ENCODE measurements around the gene ORC2. TPM values are rescaled to one million over a fixed set of nuclear protein-coding genes. Genes with fewer than 3 reads are reported as not detected.
A peak's percentile ranks its signal among the peaks of the same experiment; 100 is the strongest.
"Not testable (repeated sequence)": the region's sequence is repeated elsewhere in the genome, so short reads cannot be mapped to it uniquely, and the experiment has no call there.

Gene ORC2
- 24.9 TPM for total RNA-seq
- long read RNA-seq, full-length matches to known transcripts: 4 of 12 reads
- long read RNA-seq, partial matches to known transcripts: 2 of 12 reads
- long read RNA-seq, other reads (novel, unspliced or antisense): 6 of 12 reads

DNA sequence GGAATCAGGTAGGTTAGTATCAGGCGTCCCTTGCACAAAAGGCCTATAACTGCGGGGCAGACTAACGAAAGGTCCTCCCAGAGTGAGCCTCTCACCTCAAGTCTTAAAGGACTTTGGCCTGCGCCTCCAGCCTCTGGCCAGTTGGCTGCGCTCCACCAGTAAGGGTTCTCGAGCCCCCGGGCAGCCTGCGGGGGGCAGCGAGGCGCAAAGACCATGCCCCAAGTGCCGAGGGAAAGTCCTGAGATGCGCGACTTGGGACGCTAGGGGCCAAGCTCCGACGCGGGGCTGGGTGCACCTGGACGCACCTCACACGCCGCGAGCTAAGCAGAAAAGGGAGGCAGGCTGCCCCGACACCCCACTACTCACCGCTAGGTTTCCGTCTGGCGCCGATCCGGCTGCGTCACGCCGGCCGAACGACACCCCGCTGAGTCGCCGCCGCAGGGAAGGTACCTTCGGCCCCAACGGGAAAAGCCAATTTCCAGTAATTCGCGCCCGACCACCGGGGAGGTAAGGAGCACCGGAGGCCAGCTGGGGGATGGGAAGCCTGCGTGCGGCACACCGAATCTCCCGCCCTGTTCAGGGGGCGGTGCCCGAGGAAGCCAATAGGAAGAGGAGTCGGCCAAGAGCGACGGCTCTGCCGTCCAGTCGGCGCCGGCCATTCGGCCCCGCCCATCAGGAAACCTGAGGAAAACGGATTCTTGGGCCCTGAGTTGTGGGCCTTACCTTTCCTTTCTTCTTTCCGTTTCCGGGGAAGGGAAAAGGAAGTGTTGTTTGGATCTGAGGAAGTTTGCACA is at the start of gene ORC2:
Gene ORC2, minus strand, starts transcription at position 537 of the 794 bp plus-strand sequence. CDS start 5,537 bp downstream, outside the sequence.
- intact Hi-C loops (cut with DNase I): loop anchor here (2.0 to 5.0 kb wide), 3 partner anchors 107 to 214 kb away; partner anchors contain the start of gene HYCC2
- peak; percentile 97 for DNase-seq (ENCODE audit: low spot score)

DNA sequence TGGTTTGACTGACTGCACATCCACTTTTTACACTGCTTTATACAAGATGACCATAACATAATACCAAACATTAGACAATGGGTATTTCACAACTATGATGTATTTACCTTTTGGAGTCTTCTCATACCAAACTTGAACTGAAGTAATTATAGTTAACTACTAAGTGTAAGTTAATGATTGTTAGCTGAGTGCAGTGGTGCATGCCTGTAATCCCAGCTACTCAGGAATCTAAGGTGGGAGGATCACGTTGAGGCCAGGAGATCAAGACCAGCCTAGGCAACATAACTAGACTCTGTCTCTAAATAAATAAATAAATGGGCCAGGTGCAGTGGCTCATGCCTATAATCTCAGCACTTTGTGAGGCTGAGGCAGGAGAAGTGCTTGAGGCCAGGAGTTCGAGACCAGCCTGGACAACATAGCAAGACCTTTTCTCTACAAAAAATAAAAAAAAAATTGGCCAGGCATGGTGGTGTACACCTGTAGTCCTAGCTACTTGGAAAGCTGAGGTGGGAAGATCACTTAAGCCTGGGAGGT is 44.9 kb upstream of the ORC2 start:
- DNase-seq (ENCODE audit: low spot score): no peak
- intact Hi-C loops (cut with DNase I): no loop called here

DNA sequence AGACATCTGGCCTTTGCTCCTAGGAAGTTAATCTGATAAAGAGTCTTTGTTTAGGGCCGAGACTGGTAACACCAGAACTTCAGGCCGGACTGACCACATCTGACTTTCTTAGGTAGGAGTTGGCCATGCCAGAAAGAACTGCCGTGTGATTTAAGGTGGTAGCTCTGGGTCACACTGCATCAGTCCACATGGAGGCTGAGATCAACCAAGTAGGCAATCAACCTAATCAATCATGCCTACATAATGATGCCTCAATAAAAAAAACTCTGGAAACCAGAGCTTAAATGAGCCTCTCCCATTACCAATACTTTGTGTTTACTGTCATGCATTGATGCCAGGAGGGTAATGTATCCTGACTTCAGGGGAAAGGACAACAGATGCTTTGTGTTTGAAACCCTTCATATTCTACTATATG is 44.1 kb upstream of the ORC2 start:
- intact Hi-C loops (cut with DNase I): no loop called here

DNA sequence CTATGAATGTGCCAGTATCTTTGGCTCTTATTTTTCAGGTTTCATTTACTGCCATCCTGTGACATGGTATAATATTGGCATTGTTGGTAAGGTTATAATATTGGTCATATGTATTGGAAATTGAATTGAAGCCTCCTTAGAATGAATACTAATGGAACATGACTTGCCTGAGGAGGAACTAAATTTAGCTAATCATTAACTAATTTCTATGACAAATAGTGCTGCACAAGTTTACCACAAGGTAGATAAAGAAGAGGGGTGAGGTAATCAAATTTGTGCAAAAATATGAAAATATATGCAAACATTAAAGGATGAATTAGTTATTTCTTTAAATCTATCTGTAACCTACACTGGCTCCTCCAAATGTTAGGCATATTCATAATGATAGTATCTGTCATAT is 43.2 kb upstream of the ORC2 start:
- intact Hi-C loops (cut with DNase I): no loop called here
- no peak for DNase-seq (ENCODE audit: low spot score)

More for the DNA sequence above, 44.1 kb upstream of the ORC2 start:
- no peak for DNase-seq (ENCODE audit: low spot score)

DNA sequence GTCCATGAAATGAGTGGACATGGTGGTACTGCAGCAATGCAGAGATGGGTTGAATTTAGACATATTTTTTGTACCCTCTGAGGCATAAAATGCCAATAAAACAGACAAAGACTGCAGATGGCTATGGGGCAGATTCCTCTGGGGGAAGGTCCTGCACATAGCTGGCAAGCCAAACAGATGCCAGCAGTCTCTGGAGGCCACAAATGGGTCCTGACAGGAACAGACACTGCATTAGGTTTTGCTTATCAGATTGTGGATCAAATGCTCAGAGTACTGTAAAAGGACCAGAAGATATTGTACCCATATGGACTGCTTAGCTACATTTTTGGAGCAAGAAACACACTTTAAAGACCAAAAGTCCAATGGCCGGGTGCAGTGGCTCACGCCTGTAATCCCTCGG is 40.9 kb upstream of the ORC2 start:
- intact Hi-C loops (cut with DNase I): no loop called here

DNA sequence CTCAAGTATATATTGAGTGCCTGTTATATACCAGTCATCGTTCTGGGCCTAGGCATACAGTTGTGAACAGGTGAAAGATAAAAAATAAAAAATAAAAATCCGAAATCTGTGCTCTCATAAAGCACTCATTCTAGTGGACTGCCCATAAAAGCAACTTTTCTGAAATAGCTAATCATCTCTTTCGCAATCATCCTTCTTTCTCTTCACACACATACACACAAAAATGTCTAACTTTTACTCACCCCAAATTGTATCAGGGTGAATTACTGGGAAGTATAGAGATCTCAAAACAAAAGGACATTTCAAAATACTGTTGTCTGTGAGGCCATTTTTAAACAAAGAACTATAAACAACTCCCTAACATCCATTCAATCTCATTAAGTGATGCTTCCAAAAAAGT is 29.6 kb upstream of the ORC2 start:
- no peak for DNase-seq (ENCODE audit: low spot score)
- intact Hi-C loops (cut with DNase I): no loop called here

More for the DNA sequence above, 40.9 kb upstream of the ORC2 start:
- DNase-seq (ENCODE audit: low spot score): no peak

DNA sequence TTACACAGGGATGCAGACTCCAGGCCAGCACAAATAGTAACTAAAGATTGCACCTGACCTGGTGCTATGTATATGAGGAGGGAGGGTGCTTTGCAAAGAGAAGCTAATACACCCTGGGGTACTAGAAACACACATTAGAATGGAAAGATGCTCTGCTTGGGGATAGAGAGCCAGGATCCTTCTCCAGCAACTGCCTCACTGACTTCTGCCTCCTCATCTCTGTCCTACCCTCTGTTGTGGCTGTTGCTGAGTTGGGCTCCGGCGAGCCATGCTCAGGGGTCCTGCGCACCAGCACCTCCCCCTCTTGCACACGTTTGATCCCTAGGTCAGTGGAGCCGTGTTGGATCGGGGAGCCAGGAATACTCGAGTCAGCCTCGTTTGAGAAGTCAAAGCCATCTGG is 23.7 kb upstream of the ORC2 start:
- intact Hi-C loops (cut with DNase I): no loop called here
- DNase-seq (ENCODE audit: low spot score): no peak

DNA sequence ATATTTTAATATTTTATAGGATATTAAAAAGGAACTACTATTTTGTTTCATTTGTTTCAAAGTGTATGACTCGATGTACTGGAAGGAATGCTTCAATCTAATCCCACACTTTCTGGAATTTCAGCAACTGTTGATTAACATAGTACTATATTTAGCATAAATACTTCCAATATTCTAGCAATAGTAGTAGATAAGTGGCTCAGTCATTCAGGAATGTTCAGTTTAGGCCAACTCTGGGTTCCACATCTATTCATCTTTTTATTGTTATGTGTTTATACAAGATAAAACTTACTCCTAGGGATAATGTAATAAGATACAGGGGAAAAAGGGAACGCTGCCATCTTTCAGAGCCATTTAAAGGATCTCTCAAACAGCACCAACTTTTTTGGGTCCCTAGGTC is 22.3 kb upstream of the ORC2 start:
- no peak for DNase-seq (ENCODE audit: low spot score)
- intact Hi-C loops (cut with DNase I): no loop called here

DNA sequence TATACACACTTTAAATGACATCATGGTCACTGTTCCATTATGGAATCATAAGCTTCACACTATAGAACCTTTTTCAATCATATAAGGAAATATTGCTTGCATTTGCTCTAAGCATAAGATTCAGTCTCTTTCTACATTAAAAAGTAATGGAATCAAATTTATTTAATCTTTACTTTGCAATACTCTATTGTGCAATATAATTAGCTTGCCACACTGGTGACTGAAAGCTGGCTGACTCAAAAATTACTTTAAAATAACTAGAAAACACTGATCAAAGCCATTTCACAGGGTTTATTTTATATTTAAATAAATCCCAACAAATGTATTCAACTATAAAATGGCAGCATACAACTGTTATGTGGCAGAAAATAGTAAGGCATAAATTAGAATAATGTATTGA is 13.2 kb upstream of the ORC2 start:
- DNase-seq (ENCODE audit: low spot score): no peak
- intact Hi-C loops (cut with DNase I): no loop called here

DNA sequence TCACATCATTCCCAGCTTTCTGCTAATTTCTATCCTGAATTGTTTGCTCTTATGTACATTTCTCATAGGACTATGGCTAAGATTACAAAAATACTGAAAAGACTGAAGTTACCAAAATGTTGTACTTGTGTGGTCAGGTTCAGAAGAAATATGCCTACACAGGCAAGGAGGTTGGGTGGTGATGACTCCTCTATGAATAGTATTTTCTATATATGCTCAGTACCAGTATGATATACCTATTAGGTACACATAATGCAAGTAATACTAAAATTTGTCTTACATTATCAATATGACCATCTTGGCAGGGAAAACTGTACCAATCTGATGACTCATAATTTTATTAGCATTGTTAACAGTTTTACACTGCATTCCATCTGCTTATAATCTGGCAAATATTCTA is 12.2 kb upstream of the ORC2 start:
- intact Hi-C loops (cut with DNase I): no loop called here
- DNase-seq (ENCODE audit: low spot score): no peak

DNA sequence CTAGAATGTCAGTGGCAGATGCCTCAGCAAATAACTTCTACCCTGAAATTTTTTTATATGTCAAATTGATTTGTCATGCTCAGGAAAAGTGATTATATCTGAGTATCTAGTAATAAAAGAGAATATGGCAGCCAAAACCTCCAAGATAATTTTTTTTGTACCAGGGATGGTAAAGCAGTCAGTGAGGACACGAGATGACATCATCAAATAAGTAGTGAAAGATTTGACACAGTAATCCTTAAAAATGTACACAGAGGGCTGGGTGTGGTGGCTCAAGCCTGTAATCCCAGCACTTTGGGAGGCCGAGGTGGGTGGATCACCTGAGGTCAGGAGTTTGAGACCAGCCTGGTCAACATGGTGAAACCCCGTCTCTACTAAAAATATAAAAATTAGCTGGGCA is 6.6 kb upstream of the ORC2 start:
- DNase-seq (ENCODE audit: low spot score); intact Hi-C loops (cut with DNase I): not testable (repeated sequence)

DNA sequence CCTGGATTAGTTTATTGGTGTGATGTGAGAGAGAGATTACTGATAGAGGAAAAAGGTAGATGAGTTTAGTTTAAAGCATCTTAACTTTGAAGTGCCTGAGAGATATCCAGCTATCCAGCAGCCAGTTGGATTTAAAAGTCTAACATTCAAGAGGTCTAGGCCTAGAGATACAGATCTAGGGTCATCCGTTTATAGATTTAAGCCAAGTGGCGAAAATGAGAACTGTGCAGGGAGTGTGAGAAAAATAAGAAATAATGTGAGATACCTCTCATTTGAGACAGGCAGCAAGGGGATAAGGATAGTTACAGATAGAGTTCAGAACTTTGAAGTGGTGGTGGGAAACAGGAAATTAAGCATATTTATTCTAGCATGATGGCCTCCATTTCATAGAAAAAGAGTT is 5.3 kb upstream of the ORC2 start:
- intact Hi-C loops (cut with DNase I): no loop called here
- DNase-seq (ENCODE audit: low spot score): no peak

DNA sequence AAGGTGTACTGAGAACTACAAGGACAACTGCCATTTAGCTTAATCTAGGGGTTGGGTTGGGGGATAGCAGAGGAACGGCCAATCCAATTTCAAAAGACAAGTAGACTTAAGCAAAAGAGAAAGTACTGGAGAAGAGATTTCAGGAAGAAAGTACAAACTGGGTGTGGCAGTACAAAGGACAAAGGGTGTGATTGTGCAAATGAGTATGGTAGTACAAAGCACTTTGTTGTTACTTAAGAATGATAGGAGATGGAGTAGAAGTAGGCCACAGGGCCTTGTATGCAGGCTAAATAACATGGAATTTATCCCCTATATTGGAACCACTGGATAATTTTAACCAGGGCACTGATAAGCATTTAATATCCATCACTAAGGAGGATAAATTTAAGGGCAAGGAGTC is 4.7 kb upstream of the ORC2 start:
- intact Hi-C loops (cut with DNase I): no loop called here

DNA sequence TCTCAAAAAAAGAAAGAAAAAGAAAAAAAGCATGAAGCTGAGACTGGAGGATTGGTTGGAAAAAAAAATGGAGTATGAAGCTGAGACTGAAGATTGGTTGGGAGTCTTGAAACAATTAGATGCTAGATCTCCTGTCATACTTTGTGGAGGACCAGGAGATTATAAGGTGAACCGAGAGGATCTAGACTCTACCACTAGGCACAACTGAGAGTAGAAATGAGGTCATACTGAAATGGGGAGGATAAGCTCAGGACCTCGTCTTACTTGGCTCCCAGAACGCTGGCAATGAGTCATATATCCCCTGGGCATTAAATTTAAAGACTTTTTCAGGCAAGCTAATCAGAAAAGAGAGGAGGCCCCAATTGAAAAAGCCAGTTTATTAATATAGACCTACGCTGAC is 3.3 kb upstream of the ORC2 start:
- intact Hi-C loops (cut with DNase I): no loop called here

More for the DNA sequence above, 4.7 kb upstream of the ORC2 start:
- DNase-seq (ENCODE audit: low spot score): no peak

DNA sequence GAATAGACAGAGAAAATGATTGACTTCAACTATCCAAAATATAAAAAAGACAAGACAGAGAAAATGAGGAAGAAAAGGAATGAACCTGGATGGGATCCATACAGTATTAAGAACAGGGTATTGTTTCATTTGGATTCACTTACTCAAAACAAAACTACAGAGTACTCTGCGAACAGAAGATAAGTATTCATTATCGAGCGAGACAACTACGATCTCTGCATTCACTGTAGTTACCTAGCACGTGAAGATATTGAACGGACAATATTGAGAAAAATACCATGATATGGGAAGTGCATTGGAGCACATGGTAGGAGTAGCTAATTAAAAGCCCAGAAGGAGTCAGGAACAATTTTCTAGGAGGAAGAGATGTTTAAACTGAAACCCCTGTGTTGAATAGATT is 1.0 kb upstream of the ORC2 start:
- DNase-seq (ENCODE audit: low spot score): no peak
- intact Hi-C loops (cut with DNase I): loop anchor here (5.0 kb wide), 2 partner anchors 193 to 213 kb away; no protein-coding TSS in a partner anchor

More for the DNA sequence above, 3.3 kb upstream of the ORC2 start:
- no peak for DNase-seq (ENCODE audit: low spot score)

DNA sequence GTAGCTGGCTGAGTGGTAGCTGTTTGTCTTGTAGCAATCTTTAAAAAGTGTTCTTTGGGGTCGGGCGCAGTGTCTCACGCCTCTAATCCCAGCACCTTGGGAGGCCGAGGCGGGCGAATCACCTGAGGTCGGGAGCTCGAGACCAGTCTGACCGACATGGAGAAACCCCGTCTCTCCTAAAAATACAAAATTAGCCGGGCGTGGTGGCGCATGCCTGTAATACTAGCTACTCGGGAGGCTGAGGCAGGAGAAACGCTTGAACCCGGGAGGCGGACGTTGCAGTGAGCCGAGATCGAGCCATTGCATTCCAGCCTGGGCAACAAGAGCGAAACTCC is 425 bp upstream of the ORC2 start:
- not testable (repeated sequence) for DNase-seq (ENCODE audit: low spot score)
- intact Hi-C loops (cut with DNase I): loop anchor here (2.0 to 5.0 kb wide), 3 partner anchors 107 to 213 kb away; partner anchors contain the start of gene HYCC2

DNA sequence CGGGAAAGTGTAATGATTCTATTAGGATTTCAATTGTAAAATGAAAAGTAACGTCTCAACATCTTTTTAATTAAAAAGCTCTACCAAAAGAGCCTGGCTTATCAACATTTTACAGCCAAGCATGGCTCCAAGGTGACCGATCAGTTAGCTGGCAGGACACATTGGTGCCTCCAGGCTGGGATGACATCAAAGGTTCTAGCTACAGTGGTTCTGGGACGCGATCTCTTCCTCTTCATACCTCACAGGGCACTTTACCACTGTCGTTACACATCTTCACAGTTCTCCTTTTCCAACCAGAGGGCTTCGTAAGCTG is 693 bp downstream of the ORC2 start:
- no peak for DNase-seq (ENCODE audit: low spot score)
- intact Hi-C loops (cut with DNase I): loop anchor here (2.0 to 5.0 kb wide), 3 partner anchors 108 to 215 kb away; partner anchors contain the start of gene HYCC2

DNA sequence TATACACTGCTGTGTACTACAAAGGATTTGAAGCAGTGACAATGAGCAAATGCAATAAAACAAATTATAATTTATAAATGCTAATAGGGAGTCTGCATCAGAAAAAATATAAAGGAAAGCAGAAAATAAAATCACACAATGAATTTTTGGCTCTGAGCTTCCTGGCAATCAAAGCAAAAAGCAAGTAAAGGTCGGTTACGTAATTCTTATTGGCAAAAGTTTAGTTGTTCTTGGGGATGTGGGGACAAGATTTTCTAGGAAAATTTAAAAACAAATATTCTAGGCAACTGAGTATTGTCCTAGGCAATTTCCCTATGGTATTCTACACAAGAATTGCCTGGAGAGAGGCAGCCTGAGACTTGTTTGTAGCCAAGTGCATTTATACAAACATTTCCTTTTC is 1.8 kb downstream of the ORC2 start:
- intact Hi-C loops (cut with DNase I): loop anchor here (2.0 to 5.0 kb wide), 3 partner anchors 109 to 216 kb away; partner anchors contain the start of gene HYCC2
- no peak for DNase-seq (ENCODE audit: low spot score)

DNA sequence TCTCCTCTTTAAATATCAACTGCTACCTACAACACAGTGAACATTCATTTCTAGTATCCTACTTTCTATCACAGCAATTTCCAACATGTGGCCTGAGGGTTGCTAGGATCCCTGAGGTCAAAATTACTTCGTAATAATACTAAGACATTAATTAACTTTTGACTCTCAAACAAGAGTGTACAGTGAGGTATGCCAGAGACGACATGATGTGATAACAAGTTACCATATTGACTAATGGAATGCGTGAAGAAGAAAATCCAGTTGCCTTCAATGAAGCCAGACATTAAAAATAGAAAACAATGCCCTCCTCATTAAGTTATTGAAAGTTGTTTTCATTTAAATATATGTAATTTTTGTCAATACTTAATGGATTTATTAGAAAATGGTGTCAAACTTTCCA is 13.1 kb downstream of the ORC2 start:
- DNase-seq (ENCODE audit: low spot score): no peak
- intact Hi-C loops (cut with DNase I): no loop called here

DNA sequence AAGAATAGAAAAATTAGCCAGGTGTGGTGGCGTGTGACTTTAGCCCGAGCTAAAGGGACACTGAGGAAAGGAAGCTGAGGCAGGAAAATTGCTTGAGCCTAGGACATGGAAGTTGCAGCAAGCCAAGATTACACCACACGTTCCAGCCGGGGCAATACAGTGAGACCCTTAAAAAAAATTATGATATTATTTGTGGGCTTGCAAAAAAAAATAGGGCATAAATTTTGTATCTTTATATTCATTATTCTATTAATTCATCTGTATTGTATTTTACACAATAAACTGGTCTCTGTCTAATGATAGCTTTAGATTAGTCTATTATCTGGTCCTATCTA is 18.1 kb downstream of the ORC2 start:
- intact Hi-C loops (cut with DNase I): no loop called here
- DNase-seq (ENCODE audit: low spot score): no peak
